ENCODE results near the gene DNAH17.
A peak's percentile ranks its signal among the peaks of the same experiment; 100 is the strongest.

DNAH17 gene

DNA sequence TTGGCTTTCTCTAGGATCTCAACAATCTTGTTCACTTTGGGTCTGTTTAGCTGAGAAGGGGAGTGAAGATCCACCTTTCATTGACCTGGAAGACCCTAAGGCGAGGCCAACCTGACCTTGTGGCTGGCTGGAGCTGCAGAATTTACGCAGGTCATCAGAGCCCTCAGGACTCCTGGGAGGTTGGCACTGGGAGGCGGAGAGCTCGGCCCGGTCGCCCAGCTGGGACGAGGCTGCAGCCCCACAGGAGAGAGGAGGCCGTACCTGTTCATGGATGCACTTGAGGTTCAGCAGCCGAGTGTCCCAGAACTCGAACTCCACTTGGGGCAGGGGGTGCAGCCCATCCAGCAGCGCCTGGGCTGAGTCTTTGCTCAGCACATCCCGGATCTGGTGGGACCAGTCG lies 5.9 kb downstream of the DNAH17 start:
- DNase-seq = no peak

DNA sequence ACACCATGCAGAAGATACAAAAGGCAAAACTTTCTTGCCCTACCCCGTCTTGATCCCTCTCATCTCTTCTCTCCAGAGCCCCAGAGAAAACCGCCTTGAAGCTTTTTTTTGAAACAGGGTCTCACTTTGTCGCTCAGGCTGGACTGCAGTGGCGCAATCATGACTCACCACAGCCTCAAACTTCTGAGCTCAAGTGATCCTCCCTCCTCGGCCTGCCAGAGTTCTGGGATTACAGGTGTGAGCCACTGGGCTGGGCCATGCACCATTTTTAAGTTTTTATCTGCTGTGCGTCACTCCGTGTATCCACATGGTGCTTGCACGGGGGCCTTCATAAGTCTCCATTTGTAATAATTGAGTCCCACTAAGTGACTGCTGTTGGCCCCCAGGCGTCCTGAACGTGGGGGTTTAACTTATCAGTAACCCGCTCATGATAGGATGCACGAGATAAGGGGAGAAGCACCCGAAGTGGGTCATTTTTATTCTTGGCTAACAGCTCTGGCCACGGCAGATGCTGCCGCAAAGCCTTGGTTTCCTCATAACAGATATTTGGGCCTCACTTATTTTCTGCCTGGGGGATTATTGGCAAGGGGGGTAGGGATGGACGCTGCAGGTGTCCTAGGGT lies 8.6 kb downstream of the DNAH17 start:
- peak; percentile 77 for DNase-seq

DNA sequence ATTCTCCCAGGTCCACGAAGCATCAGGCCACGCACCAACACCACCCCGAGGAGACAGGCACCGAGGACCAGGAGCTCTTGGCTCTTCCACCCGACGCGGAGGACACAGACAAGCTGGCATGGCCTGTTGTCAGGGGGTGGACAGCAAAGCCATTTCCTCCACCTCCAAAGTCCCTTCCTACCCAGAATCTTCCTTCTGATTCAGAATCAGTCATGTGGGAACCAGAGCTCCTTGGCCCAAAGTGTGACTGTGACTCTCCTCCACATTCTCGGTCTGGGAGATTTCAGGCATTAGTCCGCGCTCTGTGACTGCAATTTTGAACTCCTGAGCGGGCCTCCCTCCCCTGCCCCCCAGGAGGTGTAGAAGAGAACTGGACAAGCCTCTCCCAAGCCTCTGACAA lies 9.2 kb downstream of the DNAH17 start:
- DNase-seq = no peak

DNA sequence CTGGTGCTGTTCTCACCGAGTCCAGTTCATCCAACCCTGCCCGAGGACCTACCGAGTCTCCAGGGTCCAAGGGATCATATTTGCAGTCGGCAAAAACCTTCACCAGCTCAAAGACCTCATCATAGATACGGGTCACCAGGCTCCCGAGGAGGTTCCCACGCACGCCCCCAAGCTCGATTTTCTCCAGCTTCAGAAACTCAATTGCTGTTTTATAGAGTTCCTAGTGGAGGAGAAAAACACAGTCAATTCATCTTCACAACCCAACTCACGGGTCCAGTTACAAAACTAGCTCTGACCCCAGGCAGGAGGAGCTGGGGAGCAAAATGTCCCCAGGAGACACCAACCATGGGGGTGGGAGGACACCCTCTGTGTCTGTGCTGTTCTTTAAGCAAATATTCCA lies 10.2 kb downstream of the DNAH17 start:
- DNase-seq = no peak

DNA sequence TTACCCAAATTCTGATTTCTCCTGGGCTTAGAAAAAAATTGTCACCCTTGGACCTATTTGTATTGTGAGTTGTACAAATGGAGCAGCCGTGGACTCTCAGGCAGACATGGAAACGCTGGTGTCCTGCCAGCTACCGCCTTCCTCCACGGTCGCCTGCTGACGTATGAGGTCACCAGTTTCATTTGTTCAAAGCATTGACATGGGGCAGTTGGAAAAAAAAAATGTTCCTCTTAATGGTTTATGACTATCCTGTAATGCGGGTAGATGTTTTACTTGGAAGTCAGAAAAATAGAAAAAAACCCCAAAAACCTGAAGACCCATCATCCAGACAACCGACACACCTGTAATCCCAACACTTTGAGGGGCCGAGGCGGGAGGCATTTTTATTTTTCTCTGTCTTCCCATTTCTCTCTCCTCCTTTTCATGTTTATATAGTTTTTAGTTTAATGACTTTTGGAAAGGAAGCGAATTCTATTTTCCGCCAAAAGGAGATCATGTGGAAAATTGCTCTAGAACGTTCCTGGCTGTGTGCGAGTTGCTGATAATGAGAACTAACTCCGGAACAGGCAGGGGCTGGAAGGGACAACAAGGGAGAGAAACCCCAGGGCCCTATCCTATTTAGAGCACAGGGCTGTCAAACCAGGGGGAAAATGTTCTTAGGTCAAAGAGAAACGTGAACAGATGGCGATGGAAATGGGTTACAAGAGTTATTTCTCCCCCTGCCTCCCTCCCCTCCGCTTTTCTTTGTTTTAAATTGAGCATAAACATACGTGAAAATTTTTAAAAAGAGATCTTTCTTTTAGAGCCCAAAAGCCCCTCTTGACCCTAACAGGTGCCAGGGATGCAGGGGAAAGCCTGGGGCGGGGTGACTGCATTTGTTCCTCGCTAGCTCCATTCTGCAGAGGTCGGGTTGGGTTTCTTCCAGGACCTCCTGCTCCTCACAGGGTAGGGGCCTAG lies 13.7 kb downstream of the DNAH17 start:
- peak; percentile 23 for DNase-seq

DNA sequence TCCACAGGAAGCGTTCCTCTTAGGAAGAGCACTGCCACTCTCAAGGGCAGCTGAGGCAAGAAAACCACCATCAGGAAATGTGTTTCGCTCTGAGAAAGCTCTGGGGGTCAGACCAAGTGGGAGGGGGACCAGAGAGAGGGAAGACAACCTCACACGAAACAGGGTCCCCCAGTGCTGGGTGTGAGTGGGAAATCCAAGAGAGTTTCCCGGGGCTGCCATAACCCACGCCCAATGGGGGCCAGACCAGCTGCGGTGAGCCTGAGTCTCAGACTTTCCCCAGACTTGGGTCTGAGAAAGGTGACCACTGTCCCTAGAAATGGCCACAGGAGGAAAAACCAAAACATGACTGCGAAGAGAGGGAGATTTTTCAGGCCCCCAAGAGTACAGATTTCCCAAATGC lies 14.5 kb downstream of the DNAH17 start:
- DNase-seq = no peak

DNA sequence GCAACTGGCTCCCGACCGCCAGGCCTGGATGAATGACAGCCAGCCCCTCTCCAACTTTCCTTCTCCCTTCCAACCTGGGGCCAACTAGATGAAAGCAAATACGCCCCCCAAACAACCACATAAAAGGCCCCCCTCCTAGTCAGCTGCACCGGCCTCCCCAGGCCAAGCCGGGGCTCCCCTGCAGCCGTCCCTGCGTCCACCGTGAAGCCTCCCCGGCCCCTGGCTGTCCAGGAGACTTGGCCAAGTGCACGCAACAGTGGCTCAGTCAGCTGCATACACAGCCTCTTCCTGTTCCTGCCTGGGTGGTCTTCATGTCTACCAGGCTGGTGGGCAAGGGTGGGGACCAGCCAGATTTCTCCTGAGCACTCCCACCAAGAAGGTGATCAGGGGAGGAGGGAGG lies 16.0 kb downstream of the DNAH17 start:
- DNase-seq = no peak

DNA sequence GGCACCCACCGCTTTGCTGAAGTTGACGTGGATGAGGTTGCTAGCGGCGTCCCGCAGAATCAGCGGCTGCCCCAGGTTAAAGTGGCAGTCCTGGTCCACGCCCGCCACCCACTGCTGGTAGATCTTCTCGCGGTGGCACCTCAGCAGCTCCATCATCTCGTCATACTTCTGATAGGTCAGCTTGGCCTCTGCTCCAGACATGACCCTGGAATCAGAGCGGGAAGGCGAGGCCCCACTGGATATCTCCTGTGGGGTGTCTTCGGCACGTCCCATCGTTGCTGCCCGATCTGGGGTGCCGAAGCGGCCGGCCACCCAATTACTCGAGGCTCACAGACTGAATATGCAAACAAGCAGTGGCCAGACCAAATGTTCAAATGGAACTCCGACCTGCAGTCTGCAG lies 16.5 kb downstream of the DNAH17 start:
- DNase-seq = no peak

DNA sequence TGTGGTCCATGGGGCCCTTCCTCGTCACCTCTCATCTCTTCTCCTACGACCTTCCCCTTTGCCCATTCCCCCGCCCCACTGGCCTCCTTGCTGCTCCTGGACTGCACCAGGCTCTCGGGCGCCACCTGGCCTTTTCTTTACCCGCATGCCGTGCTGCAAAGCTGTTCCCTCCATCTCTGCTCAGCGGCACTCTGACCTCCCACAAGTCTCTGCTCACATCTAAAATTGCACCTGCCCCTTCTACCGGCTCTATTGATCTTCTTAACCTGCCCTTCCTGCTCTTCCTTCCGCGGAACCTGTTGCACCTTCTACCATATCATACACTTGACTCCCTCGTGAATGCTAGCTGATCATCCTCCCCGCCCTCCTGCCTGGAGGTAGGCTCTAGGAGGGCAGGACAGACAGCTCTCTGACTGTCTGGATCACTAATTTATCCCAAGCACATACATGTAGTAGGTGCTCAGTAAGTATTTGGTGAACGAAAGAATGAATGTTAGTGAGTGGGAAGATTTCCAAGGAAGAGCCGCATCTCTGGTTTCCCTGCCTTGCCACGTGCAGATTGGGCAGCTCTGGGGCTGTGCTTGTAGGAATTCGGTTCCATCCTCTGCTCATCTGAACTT lies 17.3 kb downstream of the DNAH17 start:
- DNase-seq = no peak

DNA sequence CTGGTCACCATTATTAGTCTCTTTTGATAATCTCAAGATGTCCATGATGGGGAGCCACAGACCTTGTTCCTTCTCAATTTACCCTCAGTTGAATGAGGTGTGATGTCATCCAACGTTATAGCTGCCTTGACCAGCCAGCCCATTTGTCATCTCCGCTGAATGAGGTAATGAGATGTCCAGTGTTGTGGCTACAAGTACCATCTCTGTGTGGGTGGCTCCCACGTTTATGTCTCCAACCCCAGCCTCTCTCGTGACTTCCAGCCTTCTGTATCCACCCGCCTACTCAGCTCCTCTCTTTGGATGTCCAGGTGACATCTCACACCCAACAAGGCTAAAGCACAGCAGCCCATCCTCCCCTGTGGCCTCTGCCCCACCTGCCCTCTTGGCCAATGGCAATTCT lies 18.2 kb downstream of the DNAH17 start:
- no peak for DNase-seq

DNA sequence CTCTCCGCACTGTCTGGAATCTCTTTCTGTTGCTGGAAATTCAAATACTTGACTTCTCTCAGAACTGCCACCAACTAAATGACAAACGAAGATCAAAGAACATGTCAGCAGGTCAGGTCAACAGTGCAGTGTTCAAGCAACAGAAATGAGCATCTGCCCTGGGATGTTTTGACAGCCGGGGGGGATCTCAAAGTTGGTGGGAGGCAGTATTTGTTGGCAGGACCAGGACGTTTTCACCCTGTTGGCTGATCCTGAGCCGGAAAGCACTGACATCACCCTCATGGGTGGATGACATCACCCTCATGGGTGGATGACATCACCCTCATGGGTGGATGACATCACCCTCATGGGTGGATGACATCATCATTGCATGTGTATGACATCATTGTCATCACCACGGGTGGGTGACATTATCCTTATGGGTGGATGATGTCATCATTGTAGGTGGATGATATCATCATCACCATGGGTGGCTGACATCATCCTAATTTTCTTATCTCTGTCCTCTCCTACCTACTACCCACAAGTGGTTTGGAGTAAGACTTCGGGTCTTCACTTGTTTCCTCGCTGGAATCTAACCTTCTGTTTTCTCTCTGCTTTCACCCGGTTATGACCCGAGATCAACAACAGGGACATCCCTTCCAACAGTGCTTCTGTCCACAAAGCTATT lies 18.9 kb downstream of the DNAH17 start:
- DNase-seq = no peak

DNA sequence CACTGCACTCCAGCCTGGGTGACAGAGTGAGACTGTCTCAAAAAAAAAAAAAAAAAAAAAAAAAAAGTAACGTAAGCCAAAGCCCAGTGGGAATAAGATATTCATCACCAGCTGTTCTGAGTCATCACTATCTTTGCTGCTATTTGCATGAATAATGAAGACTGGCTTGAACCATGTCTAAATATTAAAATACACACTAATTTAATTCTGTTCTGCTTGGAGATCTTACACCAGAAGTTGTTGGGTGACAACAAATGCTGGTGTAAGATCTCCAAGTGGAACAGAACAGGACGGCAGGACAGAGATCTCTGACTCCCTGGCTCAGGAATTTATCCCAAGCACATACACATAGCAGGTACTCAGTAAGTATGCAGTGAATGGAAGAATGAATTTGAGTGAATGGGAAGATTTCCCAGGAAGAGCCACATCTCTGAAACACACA lies 19.6 kb downstream of the DNAH17 start:
- peak; percentile 1 for DNase-seq

DNA sequence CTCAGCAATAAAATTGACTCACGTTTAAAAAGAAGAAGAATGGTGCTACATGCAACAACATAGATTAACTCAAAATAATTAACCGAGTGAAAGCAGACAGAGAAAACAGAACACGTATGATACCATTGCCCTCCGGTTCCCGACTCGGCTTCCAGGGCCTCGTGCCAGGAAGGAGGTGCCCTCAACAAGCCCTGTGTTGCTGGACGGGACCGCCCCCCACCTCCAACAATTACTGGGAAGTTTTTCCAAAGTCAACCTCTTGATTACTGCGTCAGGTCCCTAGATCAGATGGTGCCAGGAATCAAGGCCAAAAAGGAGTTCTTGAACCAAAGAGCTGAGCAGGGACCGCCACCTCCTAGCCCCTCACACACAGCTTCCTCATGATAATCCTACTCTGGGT lies 20.4 kb downstream of the DNAH17 start:
- no peak for DNase-seq

DNA sequence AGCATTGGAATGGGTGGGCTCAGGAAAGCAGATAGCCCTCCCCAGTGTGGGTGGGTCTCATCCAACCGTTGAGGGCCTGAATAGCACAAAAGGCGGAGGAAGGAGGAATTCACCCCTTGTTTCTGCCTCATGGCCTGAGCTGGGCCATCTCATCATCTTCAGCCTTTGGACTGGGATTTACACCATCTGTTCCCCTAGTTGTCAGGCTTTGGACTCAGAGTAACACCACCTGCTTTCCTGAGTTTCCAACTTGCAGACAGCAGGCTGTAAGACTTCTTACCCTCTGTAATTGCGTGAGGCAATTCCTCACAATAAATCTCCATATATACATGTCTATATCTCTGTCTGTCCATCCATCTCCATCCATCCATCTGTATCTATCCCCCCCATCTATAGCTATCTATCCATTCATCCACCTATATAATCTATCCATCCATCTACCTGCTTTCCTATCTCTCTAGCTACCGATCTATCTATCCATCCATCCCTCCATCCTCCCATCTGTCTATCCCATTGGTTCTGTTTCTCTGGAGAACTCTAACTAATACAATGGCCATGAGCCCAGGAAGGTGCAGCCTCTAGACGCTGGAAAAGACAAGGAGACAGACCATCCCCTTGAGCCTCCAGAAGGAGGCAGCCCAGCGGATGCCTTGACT lies 21.3 kb downstream of the DNAH17 start:
- DNase-seq = no peak

DNA sequence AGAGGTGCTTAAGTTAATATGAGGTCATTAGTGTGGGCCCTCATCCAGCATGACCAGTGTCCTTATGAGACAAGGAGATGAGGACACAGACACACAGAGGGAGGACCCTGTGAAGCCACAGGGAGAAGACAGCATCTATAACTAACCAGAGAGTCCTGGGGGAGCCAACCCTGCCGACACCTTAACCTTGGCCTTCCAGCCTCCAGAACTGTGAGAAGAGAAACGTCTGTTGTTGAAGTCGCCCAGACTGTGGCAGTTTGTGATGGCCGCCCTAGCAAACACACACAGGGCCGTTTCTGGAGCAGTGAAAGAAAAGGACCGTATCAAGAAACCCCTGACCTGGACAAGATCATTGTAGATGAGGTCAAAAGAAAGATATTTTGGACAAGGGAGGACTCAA lies 26.7 kb downstream of the DNAH17 start:
- DNase-seq = no peak

DNA sequence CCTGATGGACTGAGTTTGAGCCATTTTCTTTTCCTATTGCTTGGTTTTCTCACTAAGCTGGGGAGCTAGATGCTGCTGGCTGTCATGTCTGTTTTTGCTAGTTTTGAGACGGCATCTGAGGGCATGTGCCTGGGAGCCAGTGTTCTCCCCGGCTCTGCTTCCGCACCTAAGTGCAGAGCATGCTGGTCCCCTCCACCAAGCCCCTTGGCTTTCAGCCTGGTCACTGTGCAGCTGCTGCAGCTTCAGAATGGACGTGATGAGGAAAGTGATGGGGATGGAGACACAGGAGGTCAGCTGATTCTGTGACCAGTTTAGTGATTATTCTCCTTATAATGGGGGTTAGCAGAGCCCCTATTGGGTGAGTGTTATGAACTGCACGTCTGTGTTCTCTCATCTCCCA lies 28.5 kb downstream of the DNAH17 start:
- DNase-seq = no peak

DNA sequence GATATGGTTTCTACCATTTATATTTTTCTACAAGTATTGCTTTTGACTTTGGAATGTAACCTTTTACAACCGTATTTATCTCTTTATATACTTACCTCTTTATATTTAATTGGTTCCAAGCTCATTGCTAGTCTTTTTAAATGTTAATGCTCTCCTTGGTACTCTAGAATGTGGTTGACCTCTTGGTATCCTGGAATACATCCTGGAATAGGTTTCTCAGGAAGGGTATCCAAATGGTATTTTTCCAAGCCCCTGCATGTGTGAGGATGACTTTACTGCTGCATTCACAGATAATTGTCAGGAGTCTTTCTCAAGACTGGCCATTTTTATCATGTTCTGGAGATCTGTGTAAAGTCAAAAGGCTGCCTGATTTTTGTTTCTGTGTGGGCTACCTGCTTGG lies 30.2 kb downstream of the DNAH17 start:
- no peak for DNase-seq

DNA sequence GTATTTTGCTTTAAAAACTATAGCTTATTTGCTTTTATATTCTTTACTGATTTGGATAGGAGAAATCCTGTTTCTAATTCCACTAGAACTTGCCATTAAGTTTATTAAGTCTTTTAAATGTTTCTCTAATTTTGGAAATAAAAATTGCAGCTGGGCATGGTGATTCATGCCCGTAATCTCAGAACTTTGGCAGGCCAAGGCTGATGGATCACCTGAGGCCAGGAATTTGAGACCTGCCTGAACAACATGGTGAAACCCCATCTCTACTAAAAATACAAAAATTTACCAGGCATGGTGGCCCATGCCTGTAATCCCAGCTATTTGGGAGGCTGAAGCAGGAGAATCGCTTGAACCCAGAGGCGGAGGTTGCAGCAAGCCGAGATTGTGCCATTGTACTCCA lies 30.7 kb downstream of the DNAH17 start:
- DNase-seq = no peak

DNA sequence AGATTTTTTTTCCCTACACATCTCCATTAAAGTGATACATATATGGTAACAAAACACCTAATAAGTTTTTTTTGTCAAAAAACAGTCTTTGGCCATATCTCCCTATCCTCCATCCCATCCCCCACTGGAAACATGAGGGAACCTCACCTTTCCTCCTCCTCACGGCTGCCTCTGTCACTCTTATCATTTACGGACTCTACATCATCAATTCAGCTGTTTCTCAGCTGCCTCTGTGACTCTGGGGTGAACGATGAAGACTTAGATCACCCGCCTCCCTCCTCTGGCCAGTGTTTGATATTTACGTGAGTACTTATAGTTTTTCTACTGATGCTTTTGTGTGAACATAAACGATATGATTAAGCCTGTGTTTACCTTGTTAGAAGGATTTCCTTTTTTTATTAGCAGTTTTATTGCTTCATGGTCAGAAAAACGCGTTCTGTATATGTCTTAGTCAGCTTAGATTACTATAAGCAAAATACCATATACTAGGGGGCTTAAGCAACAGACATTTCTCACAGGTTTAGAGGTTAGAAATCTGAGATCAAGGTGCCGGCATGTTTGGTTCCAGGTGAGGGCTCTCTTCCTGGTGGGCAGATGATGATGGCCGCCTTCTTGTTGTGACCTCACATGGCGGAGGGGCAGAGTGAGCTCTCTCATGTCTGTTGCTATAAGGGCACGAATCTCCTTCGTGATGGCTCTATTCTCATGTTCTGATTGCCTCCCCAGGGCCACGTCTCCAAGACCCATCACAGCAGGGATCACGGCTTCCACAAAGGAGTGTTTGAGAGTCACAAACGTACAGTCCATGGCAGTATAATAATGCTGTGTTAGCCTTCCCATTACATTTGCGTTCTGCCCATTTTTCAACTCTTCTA lies 32.1 kb downstream of the DNAH17 start:
- no peak for DNase-seq

DNA sequence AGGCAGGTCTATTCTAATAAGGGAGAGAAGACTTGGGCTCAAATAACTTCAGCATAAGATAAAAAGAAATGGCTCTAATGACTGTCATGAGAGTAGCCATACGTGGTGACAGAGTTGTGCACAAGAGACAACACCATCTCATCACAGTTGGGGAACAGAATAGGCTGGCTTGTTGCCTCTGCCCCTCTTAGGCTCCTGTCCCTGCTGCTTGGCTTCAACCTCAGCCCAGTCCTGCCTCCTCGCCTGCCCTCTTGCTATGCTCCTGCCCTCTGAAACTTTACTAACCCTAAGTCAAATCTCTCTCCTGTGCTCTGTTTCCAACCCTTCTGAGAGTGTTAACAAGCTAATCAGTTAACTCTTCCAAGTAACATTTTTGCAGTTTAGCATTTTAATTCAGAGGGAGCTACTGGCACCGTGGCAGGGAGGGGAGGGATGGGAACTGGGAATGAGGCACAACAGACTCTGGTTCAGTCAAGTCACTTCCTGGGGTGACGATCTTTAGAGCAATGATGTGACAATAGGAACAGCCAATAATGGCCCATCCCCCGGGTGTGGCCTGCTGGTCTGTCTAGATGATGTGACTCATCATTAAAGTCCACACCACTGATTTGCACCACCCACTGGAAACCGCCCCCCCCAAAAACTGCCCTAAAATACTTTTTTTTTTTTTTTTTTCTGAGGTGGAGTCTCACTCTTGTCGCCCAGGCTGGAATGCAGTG lies 35.5 kb downstream of the DNAH17 start:
- DNase-seq = peak; percentile 4

DNA sequence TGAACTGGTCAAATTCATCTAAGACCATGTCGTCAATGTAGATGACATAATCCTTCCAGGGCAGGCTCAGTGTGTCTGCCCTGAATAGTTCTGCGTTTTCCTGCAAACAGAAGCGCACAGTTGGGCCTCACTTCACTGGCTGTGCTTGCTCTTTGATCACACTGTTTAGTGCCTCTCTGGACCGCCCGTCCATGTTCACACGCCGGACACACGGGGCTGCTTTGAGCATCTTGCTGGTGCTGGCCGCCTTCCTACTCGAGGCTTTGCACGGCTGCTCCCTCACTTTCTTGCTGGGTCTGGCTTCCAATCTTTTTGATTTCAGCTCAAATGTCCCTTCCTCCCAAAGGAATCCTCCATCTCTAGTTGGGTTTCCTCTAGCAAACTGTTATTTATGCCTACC lies 37.4 kb downstream of the DNAH17 start:
- DNase-seq = no peak

Measured in MV-4-11 (cell line).